HepG2 (cell line): ENCODE data around the gene ANKZF1. TPM values are rescaled to one million over a fixed set of nuclear protein-coding genes. Genes with fewer than 3 reads are reported as not detected.

Experiments
- AKNA ChIP-seq: sonication (generic); formaldehyde crosslinking; IDR thresholded peaks from 2 replicates; pipeline ENCODE4 v1.4.0; 2020; ENCODE audit warnings: missing genetic modification reagents, borderline replicate concordance
- ATF6 ChIP-seq: sonication (generic); formaldehyde crosslinking; conservative IDR thresholded peaks from 2 replicates; pipeline ENCODE4 v1.4.0; 2020; ENCODE audit warnings: missing genetic modification reagents
- BATF2 ChIP-seq: sonication (generic); formaldehyde crosslinking; IDR thresholded peaks from 2 replicates; pipeline ENCODE4 v1.8.0; 2022; ENCODE audit warnings: mild to moderate bottlenecking, missing genetic modification reagents, moderate library complexity
- DNMT1 ChIP-seq: sonication (generic); formaldehyde crosslinking; IDR thresholded peaks from 2 replicates; pipeline ENCODE4 v1.5.1; 2020; ENCODE audit warnings: mild to moderate bottlenecking, missing genetic modification reagents
- ELF1 ChIP-seq: sonication (generic); formaldehyde crosslinking; IDR thresholded peaks from 2 replicates; pipeline ENCODE4 v1.4.0; 2020; ENCODE audit warnings: missing genetic modification reagents
- HHEX ChIP-seq: IDR thresholded peaks from 2 replicates; pipeline ENCODE4 v1.6.1; 2016; ENCODE audit warnings: control low read depth
- HINFP ChIP-seq: sonication (generic); formaldehyde crosslinking; IDR thresholded peaks from 2 replicates; pipeline ENCODE4 v1.4.0; 2020; ENCODE audit warnings: low read depth, mild to moderate bottlenecking, missing genetic modification reagents
- MAFK ChIP-seq, 2 experiments: IDR thresholded peaks in 1 of 2; conservative IDR thresholded peaks in 1 of 2; 2 replicates each; pipeline ENCODE4 v1.6.1; 2011; ENCODE audit warnings: improper control_type of control experiment in 2 of 2, low read length in 2 of 2
- TBX3 ChIP-seq: fragments of 450-650 bp; IDR thresholded peaks from 2 replicates; pipeline ENCODE4 v1.6.1; 2017; ENCODE audit warnings: antibody characterized with exemption, mild to moderate bottlenecking, inconsistent platforms, borderline replicate concordance
- XBP1 ChIP-seq: sonication (generic); formaldehyde crosslinking; IDR thresholded peaks from 2 replicates; pipeline ENCODE4 v1.5.0; 2020; ENCODE audit warnings: missing genetic modification reagents
- ZBTB42 ChIP-seq: sonication (generic); formaldehyde crosslinking; IDR thresholded peaks from 2 replicates; pipeline ENCODE4 v1.5.0; 2020; ENCODE audit warnings: mild to moderate bottlenecking, missing genetic modification reagents
- ZNF160 ChIP-seq: sonication (generic); formaldehyde crosslinking; IDR thresholded peaks from 2 replicates; pipeline ENCODE4 v1.8.0; 2022; ENCODE audit warnings: mild to moderate bottlenecking, inconsistent platforms, missing genetic modification reagents
- ZNF281 ChIP-seq: sonication (generic); formaldehyde crosslinking; IDR thresholded peaks from 2 replicates; pipeline ENCODE4 v1.4.0; 2020; ENCODE audit warnings: missing genetic modification reagents, borderline replicate concordance
- ZNF326 ChIP-seq: sonication (generic); formaldehyde crosslinking; IDR thresholded peaks from 2 replicates; pipeline ENCODE4 v1.4.0; 2020; ENCODE audit warnings: missing genetic modification reagents, borderline replicate concordance
- ZNF674 ChIP-seq: sonication (generic); formaldehyde crosslinking; IDR thresholded peaks from 2 replicates; pipeline ENCODE4 v1.5.0; 2020; ENCODE audit warnings: low read depth, mild to moderate bottlenecking, missing genetic modification reagents
- ZNF768 ChIP-seq: sonication (generic); formaldehyde crosslinking; IDR thresholded peaks from 2 replicates; pipeline ENCODE4 v1.4.0; 2020; ENCODE audit warnings: missing genetic modification reagents
- ZNF850 ChIP-seq: sonication (generic); formaldehyde crosslinking; conservative IDR thresholded peaks from 2 replicates; pipeline ENCODE4 v1.9.0; 2021; ENCODE audit warnings: mild to moderate bottlenecking, missing genetic modification reagents
- polyA plus RNA-seq, 8 experiments: library from polyadenylated mRNA; depleted of rRNA in 3 of 8; stranded (reverse) in 7 of 8; unstranded in 1 of 8; fragments of >200 nt; fragmentation: Illumina TruSeq in 4 of 8; extraction: Trizol in 4 of 8; gene quantifications; 2 replicates each; pipeline versions ENCODE4 v1.2.1 to v1.2.3, GENCODE V29; 2011 to 2016; ENCODE audit warnings: low read depth in 4 of 8, missing spikeins in 1 of 8, mixed read lengths in 1 of 8; ENCODE audit not compliant: insufficient read depth in 1 of 8
- total RNA-seq, 5 experiments: library from RNA; depleted of rRNA; stranded (reverse); fragments of >200 nt; fragmentation: Illumina TruSeq; extraction: Trizol; gene quantifications; 2 replicates each; pipeline ENCODE4 v1.2.3, GENCODE V29; 2016; ENCODE audit warnings: low read depth in 1 of 5

The ANKZF1 gene
- total and polyA plus RNA-seq, 2 of the 13 experiments (the other 11 are each of a cell fraction or from before 2014, with no cell fraction given): 25.3 to 128 TPM

- TF ChIP-seq HINFP (CRISPR knock-in tag) (peak; percentile 65; the same call in 1 of the 2 replicates), HHEX (CRISPR knock-in tag) (no peak), ZBTB42 (CRISPR knock-in tag) (no peak), BATF2 (CRISPR knock-in tag) (no peak), ZNF281 (CRISPR knock-in tag) (no peak), ATF6 (CRISPR knock-in tag) (no peak), MAFK (conservative IDR thresholded peaks at IDR 0.05 in 1 of 2, IDR thresholded peaks at IDR 0.05 in 1 of 2; ENCODE audit: low read length in 2 of 2) (no peak), ZNF850 (no peak), TBX3 (no peak), ZNF674 (CRISPR knock-in tag) (no peak), ZNF768 (CRISPR knock-in tag) (peak; percentile 53; the same call in 1 of the 2 replicates), AKNA (CRISPR knock-in tag) (no peak), ELF1 (CRISPR knock-in tag) (no peak; the same call in 1 of the 2 replicates), ZNF326 (CRISPR knock-in tag) (no peak), XBP1 (no peak), ZNF160 (CRISPR knock-in tag) (no peak), DNMT1 (CRISPR knock-in tag) (no peak; the same call in 1 of the 2 replicates)
Measured at GRCh38 chr2:219207134-219207883, 22.3 kb upstream of the ANKZF1 start (continued).
